K562 (cell line): ENCODE data around the gene RRBP1.

ENCODE experiments used
- ARID4B ChIP-seq: sonication (generic); formaldehyde crosslinking; IDR thresholded peaks from 2 replicates; pipeline ENCODE4 v1.8.0; 2022; ENCODE audit warnings: mild to moderate bottlenecking, missing genetic modification reagents
- CTCF ChIP-seq, 3 experiments: IDR thresholded peaks in 2 of 3; conservative IDR thresholded peaks in 1 of 3; 2 replicates each; pipeline ENCODE4 v1.5.1; 2011 to 2012; ENCODE audit warnings: low read length in 3 of 3, mild to moderate bottlenecking in 3 of 3, control low read depth in 2 of 3, improper control_type of control experiment in 1 of 3, inconsistent platforms in 1 of 3, low read depth in 1 of 3, mixed read lengths in 1 of 3, moderate library complexity in 1 of 3; ENCODE audit not compliant: insufficient read depth in 2 of 3
- NR1H2 ChIP-seq: sonication (generic); formaldehyde crosslinking; IDR thresholded peaks from 2 replicates; pipeline ENCODE4 v1.4.0; 2020; ENCODE audit warnings: mild to moderate bottlenecking, missing genetic modification reagents
- PHF20 ChIP-seq: fragments of 450-650 bp; IDR thresholded peaks from 2 replicates; pipeline ENCODE4 v1.6.1; 2018; ENCODE audit not compliant: partially characterized antibody
- RCOR1 ChIP-seq, 2 experiments: IDR thresholded peaks; 2 replicates each; pipeline ENCODE4 v1.6.1; 2012; ENCODE audit warnings: low read depth in 2 of 2, low read length in 2 of 2, borderline replicate concordance in 1 of 2, improper control_type of control experiment in 1 of 2
- SNRNP70 ChIP-seq: fragments of 200-400 bp; formaldehyde crosslinking; optimal IDR thresholded peaks from 2 replicates; pipeline ENCODE3; 2017; ENCODE audit warnings: low read depth, low read length
- SOX6 ChIP-seq: fragments of 450-650 bp; IDR thresholded peaks from 2 replicates; pipeline ENCODE4 v1.6.1; 2014; ENCODE audit warnings: mild to moderate bottlenecking
- SRSF7 ChIP-seq: fragments of 200-400 bp; formaldehyde crosslinking; optimal IDR thresholded peaks from 2 replicates; pipeline ENCODE3; 2017; ENCODE audit warnings: mild to moderate bottlenecking, low read depth, low read length
- TRIM24 ChIP-seq, 2 experiments: fragments of 450-650 bp; IDR thresholded peaks; 2 replicates each; pipeline ENCODE4 v1.6.1; 2016
- ZNF121 ChIP-seq: sonication (generic); formaldehyde crosslinking; conservative IDR thresholded peaks from 2 replicates; pipeline ENCODE4 v1.8.0; 2022; ENCODE audit warnings: missing genetic modification reagents
- ZNF124 ChIP-seq: sonication (generic); formaldehyde crosslinking; IDR thresholded peaks from 2 replicates; pipeline ENCODE4 v1.8.1; 2022; ENCODE audit warnings: missing genetic modification reagents
- ZNF407 ChIP-seq: fragments of 450-650 bp; IDR thresholded peaks from 2 replicates; pipeline ENCODE4 v1.6.1; 2016; ENCODE audit warnings: low read depth

- TF ChIP-seq NR1H2 (CRISPR knock-in tag) = no peak
- TF ChIP-seq ZNF407 = no peak
- no peak for TF ChIP-seq ZNF121 (CRISPR knock-in tag)
- no peak for TF ChIP-seq TRIM24 (IDR thresholded peaks at IDR 0.05)
- no peak for TF ChIP-seq RCOR1 (IDR thresholded peaks at IDR 0.05; ENCODE audit: borderline replicate concordance in 1 of 2, low read depth in 2 of 2, low read length in 2 of 2)
- TF ChIP-seq SNRNP70 = no peak
- TF ChIP-seq CTCF (IDR thresholded peaks at IDR 0.05 in 2 of 3, conservative IDR thresholded peaks at IDR 0.05 in 1 of 3; ENCODE audit: insufficient read depth in 2 of 3, low read depth in 1 of 3, low read length in 3 of 3) = no peak
- TF ChIP-seq ARID4B (CRISPR knock-in tag) = no peak
- no peak for TF ChIP-seq SRSF7
- no peak for TF ChIP-seq ZNF124
- no peak for TF ChIP-seq PHF20
- no peak for TF ChIP-seq SOX6
Observed at GRCh38 chr20:17701826-17702225, 19.8 kb upstream of the RRBP1 start.
